Stimulated activated CD4-positive, alpha-beta T cell treated with anti-CD3 and anti-CD28 coated beads, Interleukin-2, amount 100 ng/mL, for 4 hours (primary cell): Measurements from ENCODE around the gene ACAA2.
"Not testable (repeated sequence)": the region's sequence is repeated elsewhere in the genome, so short reads cannot be mapped to it uniquely, and the experiment has no call there.

ENCODE experiments used
- DNase-seq: peaks from one replicate; pipeline ENCODE4 v3.0.0-alpha.2; 2020; ENCODE audit warnings: low read depth

The ACAA2 gene

DNA sequence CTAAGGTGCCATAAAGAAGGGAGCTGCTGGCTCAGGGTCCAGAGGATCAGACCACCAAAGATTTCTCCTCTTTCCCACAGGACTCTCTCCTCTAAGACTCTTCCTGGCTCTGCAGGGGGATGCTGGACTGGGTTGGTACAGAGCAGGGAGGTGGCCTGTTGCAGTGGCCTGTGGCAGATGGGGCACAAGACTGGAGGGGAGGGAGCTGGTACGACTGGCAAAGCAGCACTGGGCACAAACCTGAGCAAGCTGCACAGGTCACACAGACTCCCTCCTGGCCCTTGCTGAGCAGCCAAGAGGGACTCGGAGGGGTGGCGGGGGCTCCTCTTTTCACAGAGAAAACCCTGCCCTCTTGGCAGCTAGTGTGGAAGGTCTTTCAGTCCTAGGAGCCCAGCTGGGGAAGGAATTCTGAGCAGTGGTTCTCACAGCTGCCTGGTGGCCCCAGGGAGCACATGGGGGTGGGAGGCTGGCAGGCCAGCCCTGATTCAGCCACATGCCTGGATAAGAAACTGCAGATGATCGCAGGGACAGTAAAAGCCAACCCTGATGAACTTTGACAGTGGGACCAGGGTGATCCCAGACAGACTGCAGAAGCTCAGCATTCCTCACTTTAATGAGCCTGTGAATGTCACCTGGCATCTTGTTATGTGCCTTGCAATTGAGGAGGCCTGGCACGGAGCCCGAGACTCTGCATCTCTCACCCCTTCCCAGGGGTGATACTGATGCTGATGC, 32.5 kb upstream of the ACAA2 start:
- no peak for DNase-seq

DNA sequence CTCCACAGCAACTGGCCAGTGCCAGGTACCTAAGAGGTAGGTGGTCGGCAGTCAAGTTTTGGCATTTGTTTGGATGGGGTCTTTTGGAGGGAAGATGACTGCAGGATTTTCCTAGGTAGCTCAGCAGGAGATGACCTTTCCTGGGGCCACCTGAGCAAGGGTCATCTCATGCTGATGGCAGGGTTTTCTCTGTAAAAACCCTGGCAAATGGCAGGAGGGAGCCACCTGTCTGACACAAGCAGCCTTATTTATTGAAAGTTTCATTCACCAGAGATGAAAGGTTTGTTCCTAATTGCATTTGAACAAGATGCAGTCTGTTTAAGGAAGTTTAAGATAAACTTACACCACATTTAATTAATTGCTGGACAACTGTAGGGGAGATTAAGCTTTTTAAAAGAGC, 31.6 kb upstream of the ACAA2 start:
- no peak for DNase-seq

DNA sequence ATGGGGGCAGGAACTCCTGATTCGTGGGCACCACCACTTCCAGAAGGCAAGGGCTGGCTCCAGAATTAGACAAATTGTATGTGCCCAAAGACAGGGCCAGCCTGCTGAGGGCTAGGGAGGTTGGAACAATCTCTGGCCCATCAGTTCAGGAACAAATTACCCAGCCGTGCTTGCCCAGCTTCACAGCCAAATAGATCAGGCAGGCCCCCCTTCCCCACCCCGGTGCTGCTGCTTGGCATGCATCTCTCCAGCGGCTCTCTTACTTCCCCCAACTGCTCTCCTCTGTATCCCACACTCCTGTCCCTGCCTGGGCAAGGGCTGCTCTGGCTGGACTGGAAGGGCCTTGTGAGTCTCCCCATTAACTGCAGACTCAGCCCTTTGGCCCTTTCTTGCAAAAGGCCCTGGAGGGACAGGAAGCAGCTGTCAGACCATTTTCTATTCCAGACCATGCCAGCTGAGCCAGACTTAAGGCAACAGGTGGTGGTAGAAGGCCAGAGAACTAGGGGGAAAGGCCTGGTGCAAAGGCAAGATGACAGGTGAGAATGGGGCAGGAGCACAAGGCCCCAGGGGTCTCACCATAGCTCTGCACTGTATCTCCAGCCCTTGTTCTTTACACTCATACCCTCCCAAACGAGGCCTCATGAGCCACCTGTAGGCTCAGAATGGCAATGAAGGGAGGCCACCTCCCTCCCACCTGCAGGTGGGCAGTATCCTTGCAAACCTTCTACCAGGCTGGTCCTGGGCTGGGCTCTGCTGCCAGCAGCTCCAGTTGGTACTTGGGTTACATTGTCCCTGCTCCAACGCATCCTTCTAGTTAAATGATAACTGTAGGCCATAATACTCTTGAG, 30.7 kb upstream of the ACAA2 start:
- no peak for DNase-seq

DNA sequence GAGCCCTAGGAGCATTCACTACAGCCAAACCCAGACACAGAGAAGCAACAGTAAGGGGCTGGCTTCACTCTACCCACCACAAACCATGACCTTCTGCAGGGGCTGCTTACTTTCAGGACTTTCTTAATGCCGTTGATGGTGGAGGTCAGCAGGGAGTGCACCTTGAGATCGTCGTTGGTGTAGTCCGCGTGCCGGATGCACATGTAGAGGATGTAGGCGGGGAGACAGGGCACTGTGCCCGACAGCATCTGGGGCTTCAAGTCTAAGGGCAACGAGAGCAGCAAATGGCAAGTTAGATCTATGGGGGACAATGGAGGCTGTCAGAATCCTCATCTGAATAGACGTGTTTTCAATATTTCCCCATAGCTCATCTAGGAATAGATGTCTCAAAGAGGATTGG, 29.8 kb upstream of the ACAA2 start:
- DNase-seq = no peak

DNA sequence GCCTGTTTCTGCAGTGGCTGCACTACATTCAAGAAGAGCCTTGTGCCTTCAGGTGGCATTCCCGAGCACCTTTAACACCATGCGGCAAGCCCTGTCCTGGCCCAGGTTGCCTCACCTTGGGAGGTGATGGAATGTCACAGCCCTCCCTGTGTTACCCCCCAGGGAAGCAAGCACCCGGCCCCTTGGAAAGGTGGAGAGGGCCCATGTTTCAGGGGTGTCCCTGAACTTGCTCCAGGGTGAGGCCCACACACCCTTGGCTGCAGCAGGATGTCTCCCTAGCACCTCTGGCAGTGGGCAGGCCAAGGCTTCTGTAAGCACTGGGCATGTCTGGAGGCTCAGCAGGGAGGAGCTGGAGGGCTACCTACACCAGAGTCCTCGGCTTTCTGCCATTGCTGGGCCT, 29.3 kb upstream of the ACAA2 start:
- DNase-seq = no peak

DNA sequence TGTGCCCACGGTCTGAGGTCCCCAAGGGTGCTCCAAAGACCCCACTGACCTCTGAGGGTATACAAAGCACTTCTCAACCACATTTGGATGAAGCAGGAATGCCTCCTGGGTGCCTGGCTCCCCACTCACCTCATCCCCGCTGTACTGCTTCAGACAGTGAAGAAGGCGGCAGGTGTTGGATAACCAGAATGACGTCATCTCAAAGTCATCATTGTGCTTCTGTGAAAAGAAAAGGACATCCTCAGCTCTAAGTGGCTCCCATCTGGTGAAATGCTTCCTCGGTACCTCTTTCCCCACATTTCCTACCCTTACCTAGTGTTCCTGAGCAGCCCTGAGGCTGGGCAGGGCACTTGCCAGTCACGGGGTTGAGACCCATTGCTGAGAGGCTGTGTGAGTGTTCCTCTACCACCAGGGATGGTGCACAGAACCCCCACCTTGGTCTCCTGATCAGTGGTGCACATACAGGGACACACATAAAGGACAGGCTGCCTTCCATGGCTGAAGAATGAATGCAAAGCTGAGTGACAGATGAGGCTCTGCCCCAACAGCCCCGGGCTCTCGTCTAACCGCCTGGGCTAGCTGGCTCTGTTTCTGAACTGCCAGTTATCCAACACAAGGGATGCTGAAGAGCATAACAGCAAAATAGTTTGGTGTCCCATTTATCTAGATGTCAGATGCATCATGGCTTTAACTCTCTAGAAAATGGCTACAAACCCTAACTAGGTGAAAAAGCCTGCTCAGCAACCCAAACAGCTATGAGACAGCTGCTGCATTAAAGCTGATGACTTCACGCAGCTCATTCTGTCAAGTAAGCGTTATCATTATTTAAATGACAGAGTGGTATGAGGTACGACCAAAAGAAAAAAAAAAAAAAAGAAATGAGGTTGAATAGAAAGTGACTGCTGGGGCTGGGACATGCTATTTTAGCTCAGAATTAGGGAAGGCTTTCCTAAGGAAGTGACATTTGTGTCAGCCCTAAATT, 28.2 kb upstream of the ACAA2 start:
- DNase-seq = no peak

DNA sequence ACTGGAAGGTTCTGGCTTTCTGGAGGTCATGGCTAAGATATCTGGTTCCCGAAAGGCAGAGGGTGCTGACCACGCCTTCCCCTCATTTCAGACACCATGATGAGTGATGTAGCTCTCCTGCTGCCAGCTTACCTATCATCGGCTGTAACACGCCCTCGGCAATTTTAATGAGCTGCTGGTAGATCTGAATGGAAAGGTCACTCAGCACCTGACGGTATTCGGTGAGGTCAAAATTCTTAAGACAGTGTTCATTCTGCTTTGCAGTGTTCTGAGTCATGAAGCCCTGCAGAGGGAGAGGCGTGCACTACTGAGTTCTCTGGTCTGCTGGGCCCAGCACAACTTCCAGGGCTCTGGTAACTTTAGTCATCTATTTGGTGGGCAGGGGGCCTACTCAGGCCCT, 25.7 kb upstream of the ACAA2 start:
- no peak for DNase-seq

DNA sequence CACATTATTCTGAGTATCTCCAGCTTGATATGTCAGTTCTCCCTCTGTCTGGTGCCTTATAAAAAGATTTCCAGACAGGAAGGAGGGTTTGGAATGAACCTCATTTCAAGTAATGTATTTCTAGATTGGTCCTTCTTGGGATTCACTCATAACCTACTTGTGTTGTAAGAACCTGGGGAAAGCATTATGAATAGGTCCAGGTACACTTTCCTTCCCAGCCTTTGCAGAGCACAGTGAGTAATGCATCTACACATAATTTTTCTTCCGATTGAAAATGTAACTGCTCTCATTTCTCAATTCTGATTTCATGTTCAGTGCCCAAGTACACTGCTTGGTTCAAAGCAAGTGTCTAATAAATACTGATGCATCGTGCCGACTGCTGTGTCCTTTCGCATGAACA, 25.0 kb upstream of the ACAA2 start:
- no peak for DNase-seq

DNA sequence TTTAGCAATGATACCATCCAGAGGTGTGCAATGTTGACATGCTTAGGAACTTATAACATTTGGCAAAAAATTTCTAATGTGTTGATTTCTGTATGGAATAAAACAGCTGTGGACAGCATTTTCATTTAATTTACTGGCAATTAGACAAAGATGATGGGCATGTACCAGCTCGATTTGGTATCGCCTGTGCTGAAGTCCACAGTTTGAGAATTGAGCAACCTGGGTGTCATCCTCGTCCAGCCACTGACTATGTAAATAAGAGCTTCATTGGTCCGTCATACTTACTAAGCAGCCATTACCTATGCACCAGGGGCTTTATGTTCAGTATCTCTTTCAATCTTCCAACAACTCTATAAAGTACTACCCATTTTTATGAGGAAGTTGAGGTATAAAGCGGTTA, 24.6 kb upstream of the ACAA2 start:
- no peak for DNase-seq

DNA sequence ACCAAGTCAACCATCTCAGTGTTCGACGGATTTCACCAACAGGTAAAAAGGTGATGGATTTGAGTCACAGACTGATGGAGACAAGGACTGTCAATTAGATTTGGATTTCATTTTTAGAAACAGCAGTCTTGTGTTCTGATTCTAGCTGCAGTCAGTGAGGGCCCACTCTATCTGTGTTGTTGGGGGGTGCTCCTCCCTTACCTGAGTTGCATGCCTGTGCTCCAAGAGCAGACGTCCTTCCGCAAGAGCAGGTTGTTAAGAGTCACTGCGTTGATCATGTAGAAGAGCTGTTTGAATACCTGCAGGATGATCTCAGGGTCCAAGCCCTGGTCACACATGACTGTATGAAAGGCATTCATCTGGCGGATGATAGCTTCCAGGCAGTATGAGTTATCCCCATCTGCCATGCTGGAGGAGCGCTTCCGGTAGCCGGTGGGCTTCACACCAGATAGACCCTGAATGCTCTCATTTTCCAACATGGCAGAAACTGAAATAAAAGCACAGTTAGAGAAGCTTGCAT, 24.0 kb upstream of the ACAA2 start:
- DNase-seq = not testable (repeated sequence)

DNA sequence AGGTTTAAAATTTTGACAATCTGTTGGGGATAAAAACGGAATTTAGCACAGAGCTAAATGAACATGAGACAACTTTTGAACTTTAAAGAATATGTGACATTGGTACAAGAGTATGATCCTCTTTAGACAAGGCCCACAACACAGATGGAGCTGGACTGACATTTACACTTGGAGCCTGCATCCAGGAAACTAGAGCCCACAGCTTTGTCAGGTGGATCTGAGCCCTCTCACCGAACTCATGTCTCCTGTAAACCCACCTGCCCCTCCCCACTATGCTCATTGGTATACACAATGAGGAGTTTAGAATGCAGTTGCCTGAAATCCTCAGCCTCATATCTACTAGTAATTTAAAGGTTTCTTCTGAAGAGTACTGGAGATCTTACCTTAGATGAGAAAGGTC, 22.1 kb upstream of the ACAA2 start:
- no peak for DNase-seq

DNA sequence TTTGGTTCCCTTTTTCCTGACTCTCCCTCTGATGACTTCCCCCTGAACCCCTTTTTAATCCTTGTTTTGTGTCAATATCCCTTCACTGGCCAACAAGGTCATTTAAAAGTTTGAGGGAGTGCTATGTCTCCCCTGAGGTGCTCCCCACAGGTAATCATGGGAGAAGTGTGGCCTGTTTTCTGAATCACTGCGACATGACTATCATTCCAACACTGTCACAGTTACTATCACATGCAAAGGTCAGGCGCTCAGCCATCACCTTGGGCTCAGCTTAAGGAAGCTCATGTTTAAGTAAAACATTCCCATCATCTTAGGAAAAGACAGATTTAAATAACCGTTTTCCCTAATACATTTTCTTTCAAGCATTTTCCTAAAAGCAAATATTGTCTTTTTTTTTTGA, 20.9 kb upstream of the ACAA2 start:
- no peak for DNase-seq

DNA sequence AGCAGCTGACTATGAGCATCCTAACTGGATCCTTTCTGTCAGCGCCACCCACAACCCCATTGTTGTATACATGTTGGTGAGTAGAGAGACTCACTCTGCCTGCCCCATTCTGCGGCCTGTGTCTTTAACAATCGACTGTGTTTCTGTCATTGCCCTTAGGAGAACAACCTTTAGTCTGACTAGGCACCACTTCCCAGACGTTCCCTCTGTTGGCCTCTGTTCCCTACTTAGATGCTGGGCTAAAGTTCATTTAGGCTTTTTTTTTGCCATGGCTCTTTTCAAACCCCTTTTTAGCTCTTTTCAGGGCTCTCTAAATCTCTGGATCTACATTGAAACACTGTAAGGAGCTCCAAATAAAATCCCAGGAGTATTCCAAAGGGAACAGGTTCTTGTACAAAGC, 20.5 kb upstream of the ACAA2 start:
- no peak for DNase-seq

DNA sequence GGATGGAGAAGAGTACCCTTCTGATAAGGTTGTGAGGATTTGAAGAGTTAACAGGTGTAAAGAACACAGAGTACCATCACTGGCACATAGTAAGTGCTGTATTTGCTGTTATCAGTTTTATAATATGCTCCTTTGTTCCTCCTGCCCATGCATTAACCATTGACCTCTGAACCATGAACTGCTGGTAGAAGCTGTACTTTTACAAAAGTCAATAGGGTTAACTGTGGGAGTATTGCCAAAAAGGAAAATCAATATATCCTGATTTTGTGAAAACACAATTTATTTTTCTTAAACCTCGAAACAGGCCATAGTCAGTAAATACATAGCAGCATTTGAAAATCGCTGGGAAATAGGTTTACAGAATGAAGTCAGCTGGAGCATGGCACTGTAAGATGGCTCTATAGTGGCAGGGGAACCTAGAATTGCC, 18.9 kb upstream of the ACAA2 start:
- no peak for DNase-seq

DNA sequence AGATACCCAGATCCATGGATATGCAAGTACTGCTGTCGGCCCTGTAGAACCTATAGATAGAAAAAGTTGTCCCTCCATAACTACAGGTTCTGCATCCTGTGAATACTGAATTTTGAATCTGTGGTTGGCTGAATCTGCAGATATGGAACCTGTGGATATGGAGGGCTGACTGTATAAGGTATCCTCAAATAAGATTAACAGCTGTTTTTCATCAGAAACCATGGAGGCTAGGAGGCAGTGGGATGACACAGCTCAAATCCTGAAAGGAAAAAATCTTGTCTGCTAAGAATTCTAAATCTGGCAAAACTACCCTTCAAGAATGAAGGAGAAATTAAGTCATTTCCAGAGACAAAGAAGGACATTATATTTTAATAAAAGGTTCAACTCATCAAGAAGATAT, 14.7 kb upstream of the ACAA2 start:
- DNase-seq = no peak

DNA sequence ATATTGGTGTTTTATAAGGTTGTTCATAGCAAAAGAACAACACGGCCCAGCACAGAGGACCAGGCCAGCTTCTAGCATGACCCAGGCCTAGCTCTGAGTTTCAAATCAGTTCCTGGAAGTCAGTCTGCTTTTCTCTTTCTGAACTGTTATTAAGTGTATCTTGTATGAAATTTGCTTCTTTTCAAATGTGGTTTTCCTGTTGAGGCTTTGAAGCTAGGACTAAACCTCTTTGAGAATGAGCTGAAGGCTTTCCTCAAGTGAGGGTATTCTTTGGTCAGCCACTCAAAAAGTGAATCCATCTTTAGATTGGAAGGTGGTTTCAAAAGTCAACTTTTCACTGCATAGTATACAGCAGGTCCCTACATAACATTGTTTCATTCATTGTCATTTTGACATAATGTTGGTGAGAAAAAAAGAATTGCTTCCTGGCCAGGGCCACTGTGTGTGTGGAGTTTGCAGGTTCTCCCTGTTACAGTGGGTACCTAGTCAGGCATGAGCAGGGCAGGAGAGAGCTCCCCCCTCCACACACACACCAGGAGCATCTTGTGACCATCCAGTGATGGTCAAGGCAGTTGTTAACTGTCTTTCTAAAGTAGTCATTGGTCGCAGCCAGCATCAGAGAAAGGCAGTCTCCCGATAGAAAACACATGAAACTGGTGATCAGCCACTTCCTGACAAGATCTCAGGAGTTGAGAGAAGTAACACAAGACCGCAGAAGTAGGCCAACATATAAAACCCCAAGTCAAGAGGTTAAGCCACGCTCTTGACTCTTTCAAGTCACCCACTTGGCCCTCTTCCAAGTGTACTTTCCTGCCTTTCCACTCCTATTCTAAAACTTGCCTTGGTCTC, 6.7 kb upstream of the ACAA2 start:
- DNase-seq = peak; percentile 4

DNA sequence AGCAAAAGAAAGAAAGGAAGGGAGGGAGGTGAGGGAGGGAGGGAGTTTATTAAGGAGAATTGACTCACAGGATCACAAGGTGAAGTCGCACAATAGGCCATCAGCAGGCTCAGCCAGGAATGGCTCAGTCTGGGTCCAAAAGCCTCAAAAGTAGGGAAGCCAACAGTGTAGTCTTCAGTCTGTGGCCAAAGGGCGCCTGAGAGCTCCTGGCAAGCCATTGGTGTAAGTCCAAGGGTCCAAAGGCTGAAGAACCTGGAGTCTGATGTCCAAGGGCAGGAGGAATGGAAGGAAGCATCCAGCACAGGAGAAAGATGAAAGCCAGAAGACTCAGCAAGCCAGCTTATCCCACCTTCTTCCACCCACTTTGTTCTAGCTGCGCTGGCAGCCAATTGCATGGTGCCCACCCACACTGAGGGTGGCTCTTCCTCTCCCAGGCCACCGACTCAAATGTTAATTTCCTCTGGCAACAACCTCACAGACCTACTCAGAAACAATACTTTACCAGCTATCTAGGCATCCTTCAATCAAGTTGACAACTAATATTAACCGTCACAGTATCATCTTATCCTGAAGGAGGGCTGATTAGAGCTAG, 5.8 kb upstream of the ACAA2 start:
- DNase-seq = no peak

DNA sequence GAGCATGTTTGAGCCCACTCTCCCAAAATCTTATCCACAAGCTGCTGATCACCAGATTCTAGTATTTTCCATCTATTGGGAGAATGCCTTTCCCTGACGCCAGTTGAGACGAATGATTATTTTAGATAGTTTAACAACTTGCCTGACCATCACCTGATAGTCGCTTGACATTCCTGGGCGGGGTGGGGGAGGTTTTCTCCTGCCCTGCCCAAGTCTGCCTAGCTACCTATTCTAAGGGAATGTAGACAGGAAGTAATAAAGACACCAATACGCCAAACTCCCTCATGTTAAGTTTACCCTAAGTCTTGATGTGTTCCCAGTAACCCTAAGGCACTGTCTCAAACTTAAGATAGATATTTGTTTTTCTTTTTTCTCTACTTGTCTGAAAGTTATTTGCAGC, 4.6 kb upstream of the ACAA2 start:
- DNase-seq = no peak

DNA sequence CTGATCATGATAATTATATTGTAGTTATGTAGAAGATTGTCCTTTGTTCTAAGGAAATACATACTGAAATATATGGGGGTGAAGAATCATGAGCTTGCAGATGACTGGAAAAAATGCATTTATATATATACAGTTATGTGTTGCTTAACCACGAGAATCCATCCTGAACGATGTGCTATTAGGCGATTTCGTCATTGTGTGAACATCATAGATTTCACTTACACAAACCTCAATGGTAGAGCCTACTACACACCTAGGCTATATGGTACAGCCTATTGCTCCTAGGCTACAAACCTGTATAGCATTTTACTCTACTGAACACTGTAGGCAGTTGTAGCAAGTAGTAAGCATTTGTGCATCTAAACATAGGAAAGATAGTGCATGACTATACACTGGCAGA, 2.6 kb upstream of the ACAA2 start:
- no peak for DNase-seq

DNA sequence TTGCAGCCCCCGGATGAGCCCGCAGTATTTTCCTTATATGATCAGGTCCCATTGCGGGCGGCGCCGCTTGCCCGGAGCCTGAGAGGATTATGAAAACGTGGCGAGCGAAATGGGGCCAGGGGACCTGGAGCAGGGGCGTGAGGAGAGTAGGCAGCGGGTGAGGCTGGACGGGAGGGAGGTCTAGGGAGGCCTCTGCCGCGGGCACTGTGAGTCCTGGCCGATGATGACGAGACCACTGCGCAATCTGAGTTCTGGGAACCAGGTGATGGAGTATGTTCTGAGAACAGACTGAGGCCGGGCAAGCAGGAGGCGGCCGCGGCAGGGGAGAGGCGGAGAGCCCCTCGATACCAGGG, 790 bp upstream of the ACAA2 start:
- peak; percentile 39 for DNase-seq

DNA sequence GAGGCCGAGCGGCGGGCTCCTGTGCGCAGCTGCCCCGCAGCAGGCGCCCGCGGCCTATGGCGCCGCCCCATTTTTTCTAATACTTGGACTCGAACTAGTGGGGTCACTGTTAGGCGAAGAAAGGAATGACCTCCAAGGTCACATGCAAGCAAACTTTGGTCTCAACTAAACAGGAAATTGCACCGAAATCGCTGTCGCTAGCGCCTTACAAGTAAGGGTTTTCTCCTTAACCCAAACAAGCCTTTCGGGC, 339 bp downstream of the ACAA2 start:
- DNase-seq = no peak
